ENCODE measurements around the gene BBOF1. TPM values are rescaled to one million over a fixed set of nuclear protein-coding genes. Genes with fewer than 3 reads are reported as not detected.
A peak's percentile ranks its signal among the peaks of the same experiment; 100 is the strongest.

BBOF1 gene
- total and polyA plus RNA-seq, 12 donors, result 1.4 to 29.3 (median 5.3) TPM

- no peak for DNase-seq
- Histone ChIP-seq H3K36me3 (replicated peaks in 1 of 2) (no peaks in the 10 kb centered on the region), H3K27ac (no peak overlapping the region), H3K27me3 (no peaks in the 10 kb centered on the region), H3K4me1 (replicated peaks in 1 of 2) (no peaks in the 10 kb centered on the region), H3K9me3 (replicated peaks in 1 of 3) (no peaks in the 10 kb centered on the region), H3K4me3 (no peak overlapping the region)
- WGBS, 4 donors, result 81 to 93% (median 86%) methylated on average over 3 of the region's 3 CpGs
- TF ChIP-seq CTCF (IDR thresholded peaks at IDR 0.05), result no peak
- no peak for TF ChIP-seq POLR2A (IDR thresholded peaks at IDR 0.05)
- intact Hi-C loops (cut with DNase I), result loop anchor here in 1 of 2 donors (10.0 kb wide), 1 partner anchor 80 kb away; the partner anchor contains the start of genes COQ6 and FAM161B
Observed at GRCh38 chr14:74034572-74034971, 15.4 kb downstream of the BBOF1 start.

GRCh38 chr14:74035556-74035955, 16.4 kb downstream of the BBOF1 start:
- Histone ChIP-seq H3K4me3 (no peak overlapping the region), H3K27me3 (no peaks in the 10 kb centered on the region), H3K36me3 (replicated peaks in 1 of 2) (no peaks in the 10 kb centered on the region), H3K4me1 (replicated peaks in 1 of 2) (no peaks in the 10 kb centered on the region), H3K9me3 (replicated peaks in 1 of 3) (no peaks in the 10 kb centered on the region), H3K27ac (no peak overlapping the region)
- intact Hi-C loops (cut with DNase I), result loop anchor here in 1 of 2 donors (10.0 kb wide), 1 partner anchor 81 kb away; the partner anchor contains the start of genes COQ6 and FAM161B
- TF ChIP-seq CTCF (IDR thresholded peaks at IDR 0.05) (no peak), POLR2A (IDR thresholded peaks at IDR 0.05) (no peak)
- no peak for DNase-seq
- WGBS, 4 donors, result 79 to 93% (median 87%) methylated on average over 4 of the region's 4 CpGs

GRCh38 chr14:74038020-74038859, 19.1 kb downstream of the BBOF1 start:
- intact Hi-C loops (cut with DNase I), result loop anchor here in 1 of 2 donors (10.0 kb wide), 1 partner anchor 83 kb away; the partner anchor contains the start of genes COQ6 and FAM161B
- Histone ChIP-seq H3K27ac (no peak overlapping the region), H3K4me1 (replicated peaks in 1 of 2) (no peaks in the 10 kb centered on the region), H3K27me3 (no peaks in the 10 kb centered on the region), H3K9me3 (replicated peaks in 1 of 3) (no peaks in the 10 kb centered on the region), H3K4me3 (no peak overlapping the region), H3K36me3 (replicated peaks in 1 of 2) (no peaks in the 10 kb centered on the region)
- no peak for TF ChIP-seq POLR2A (IDR thresholded peaks at IDR 0.05)
- TF ChIP-seq CTCF (IDR thresholded peaks at IDR 0.05), result peak; percentile 50 to 79 (median 59)
- no peak for DNase-seq
- WGBS, 4 donors, result 60 to 67% (median 64%) methylated on average over 3 of the region's 3 CpGs

GRCh38 chr14:74042296-74042695, 23.1 kb downstream of the BBOF1 start:
- Histone ChIP-seq H3K27me3 (no peaks in the 10 kb centered on the region), H3K4me1 (replicated peaks in 1 of 2) (no peaks in the 10 kb centered on the region), H3K36me3 (replicated peaks in 1 of 2) (no peaks in the 10 kb centered on the region), H3K9me3 (replicated peaks in 1 of 3) (no peaks in the 10 kb centered on the region), H3K4me3 (no peak overlapping the region), H3K27ac (no peak overlapping the region)
- no peak for DNase-seq
- no peak for TF ChIP-seq CTCF (IDR thresholded peaks at IDR 0.05)
- TF ChIP-seq POLR2A (IDR thresholded peaks at IDR 0.05), result no peak
- intact Hi-C loops (cut with DNase I), result no loop called here
- WGBS, 4 donors, result 53 to 79% (median 63%) methylated on average over 2 of the region's 2 CpGs

All from adrenal gland (tissue), 12 donors.